ENCODE measurements around the gene EEFSEC. TPM values are rescaled to one million over a fixed set of nuclear protein-coding genes. Genes with fewer than 3 reads are reported as not detected.

Gene EEFSEC
- total RNA-seq, 2 experiments from 2014 or later: 17.7 to 25.3 TPM

DNA sequence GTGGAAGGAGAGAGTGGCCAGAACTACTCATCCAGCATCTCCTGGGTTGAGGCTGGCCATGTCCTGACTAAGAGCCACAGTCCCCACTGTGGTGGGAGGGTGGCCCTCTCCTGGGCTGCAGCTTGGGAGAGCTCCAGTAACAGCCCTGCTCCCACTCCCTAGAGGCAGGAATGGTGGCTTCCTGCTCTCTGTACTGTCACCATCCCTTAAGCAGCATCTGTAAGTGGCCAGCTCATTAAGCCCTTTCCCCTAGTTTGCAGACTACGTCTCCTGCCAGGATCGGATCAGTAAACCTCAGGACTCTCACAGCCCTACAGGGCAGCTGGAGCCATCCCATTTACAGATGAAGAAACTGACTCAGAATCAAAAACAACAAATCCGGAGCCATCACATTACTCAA is 282.9 kb downstream of the EEFSEC start:
- Histone ChIP-seq H3K27ac (ENCODE audit: low read depth, low read length, poor library complexity, severe bottlenecking) (no peak overlapping the region), H3K79me2 (ENCODE audit: insufficient read depth, low read depth, low read length) (no peaks in the 10 kb centered on the region), H3K9me2 (ENCODE audit: insufficient read depth, low read length) (no peaks in the 10 kb centered on the region), H3K4me3 (ENCODE audit: low read depth, low read length, poor library complexity, severe bottlenecking) (no peak overlapping the region), H4K20me1 (ENCODE audit: insufficient read depth, low read length) (no peaks in the 10 kb centered on the region), H3K36me3 (ENCODE audit: insufficient read depth, low read length) (no peaks in the 10 kb centered on the region), H2AFZ (ENCODE audit: low read length) (no peak overlapping the region), H3K9me3 (ENCODE audit: low read length) (no peaks in the 10 kb centered on the region), H3K4me2 (ENCODE audit: low read length) (no peak overlapping the region), H3K4me1 (ENCODE audit: insufficient read depth, low read length, poor library complexity, severe bottlenecking) (no peaks in the 10 kb centered on the region)
- BruUV-seq (replicated peaks): no TSS peak
- CTCF ChIA-PET (ENCODE audit: unreplicated experiment): no interaction called here
- POLR2A ChIA-PET: no interaction called here
- DNase-seq (ENCODE audit: low spot score): no peak
- TF ChIP-seq, protein P1, sequence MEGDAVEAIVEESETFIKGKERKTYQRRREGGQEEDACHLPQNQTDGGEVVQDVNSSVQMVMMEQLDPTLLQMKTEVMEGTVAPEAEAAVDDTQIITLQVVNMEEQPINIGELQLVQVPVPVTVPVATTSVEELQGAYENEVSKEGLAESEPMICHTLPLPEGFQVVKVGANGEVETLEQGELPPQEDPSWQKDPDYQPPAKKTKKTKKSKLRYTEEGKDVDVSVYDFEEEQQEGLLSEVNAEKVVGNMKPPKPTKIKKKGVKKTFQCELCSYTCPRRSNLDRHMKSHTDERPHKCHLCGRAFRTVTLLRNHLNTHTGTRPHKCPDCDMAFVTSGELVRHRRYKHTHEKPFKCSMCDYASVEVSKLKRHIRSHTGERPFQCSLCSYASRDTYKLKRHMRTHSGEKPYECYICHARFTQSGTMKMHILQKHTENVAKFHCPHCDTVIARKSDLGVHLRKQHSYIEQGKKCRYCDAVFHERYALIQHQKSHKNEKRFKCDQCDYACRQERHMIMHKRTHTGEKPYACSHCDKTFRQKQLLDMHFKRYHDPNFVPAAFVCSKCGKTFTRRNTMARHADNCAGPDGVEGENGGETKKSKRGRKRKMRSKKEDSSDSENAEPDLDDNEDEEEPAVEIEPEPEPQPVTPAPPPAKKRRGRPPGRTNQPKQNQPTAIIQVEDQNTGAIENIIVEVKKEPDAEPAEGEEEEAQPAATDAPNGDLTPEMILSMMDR (conservative IDR thresholded peaks at IDR 0.05; ENCODE audit: low read length): no peak
- TF ChIP-seq EZH2phosphoT487 (IDR thresholded peaks at IDR 0.05; ENCODE audit: borderline replicate concordance, low read depth, low read length): no peak
- intact Hi-C loops (cut with micrococcal nuclease; ENCODE audit: unreplicated experiment): no loop called here

DNA sequence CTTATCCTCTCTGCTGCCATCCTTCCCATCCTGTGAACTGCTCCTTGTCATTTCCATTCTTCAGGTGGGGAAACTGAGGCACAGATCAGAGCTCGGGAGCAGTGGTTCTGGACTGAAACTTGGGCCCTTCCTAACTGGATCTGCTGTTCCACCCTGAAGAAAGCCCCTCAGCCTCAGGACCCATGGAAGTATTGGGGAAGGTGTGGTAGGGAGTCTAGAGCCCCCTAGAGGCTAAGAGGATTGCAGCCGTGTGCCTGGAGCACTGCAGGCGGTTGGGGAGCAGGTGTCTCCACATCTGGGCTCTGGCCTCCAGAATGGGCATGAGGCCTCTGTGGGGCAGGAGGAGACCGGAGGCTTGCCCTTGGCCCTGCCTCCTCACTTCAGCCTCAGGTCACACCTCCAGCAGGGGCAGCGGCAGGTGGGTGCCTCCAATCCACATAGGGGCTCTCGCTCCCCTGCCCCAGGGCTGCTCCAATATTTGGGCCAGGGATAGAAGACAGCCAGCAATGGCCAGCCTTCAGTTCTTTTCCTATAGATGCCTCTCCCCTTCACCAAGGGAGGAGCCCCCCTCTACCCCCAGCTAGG is 285.3 kb downstream of the EEFSEC start:
- H2AFZ ChIP-seq (ENCODE audit: low read length): no peak overlapping the region
- intact Hi-C loops (cut with micrococcal nuclease; ENCODE audit: unreplicated experiment): no loop called here
- H3K4me3 ChIP-seq (ENCODE audit: low read depth, low read length, poor library complexity, severe bottlenecking): no peak overlapping the region
- H3K9me2 ChIP-seq (ENCODE audit: insufficient read depth, low read length): no peaks in the 10 kb centered on the region
- no peaks in the 10 kb centered on the region for H4K20me1 ChIP-seq (ENCODE audit: insufficient read depth, low read length)
- H3K36me3 ChIP-seq (ENCODE audit: insufficient read depth, low read length): no peaks in the 10 kb centered on the region
- no peak overlapping the region for H3K4me2 ChIP-seq (ENCODE audit: low read length)
- no peak for TF ChIP-seq EZH2phosphoT487 (IDR thresholded peaks at IDR 0.05; ENCODE audit: borderline replicate concordance, low read depth, low read length)
- TF ChIP-seq, protein P1 (conservative IDR thresholded peaks at IDR 0.05; ENCODE audit: low read length): peak; percentile 77
- no peak overlapping the region for H3K27ac ChIP-seq (ENCODE audit: low read depth, low read length, poor library complexity, severe bottlenecking)
- no peaks in the 10 kb centered on the region for H3K9me3 ChIP-seq (ENCODE audit: low read length)
- POLR2A ChIA-PET: no interaction called here
- no TSS peak for BruUV-seq (replicated peaks)
- peak; percentile 22 for DNase-seq (ENCODE audit: low spot score)
- H3K79me2 ChIP-seq (ENCODE audit: insufficient read depth, low read depth, low read length): no peaks in the 10 kb centered on the region
- no peaks in the 10 kb centered on the region for H3K4me1 ChIP-seq (ENCODE audit: insufficient read depth, low read length, poor library complexity, severe bottlenecking)
- CTCF ChIA-PET (ENCODE audit: unreplicated experiment): no interaction called here

DNA sequence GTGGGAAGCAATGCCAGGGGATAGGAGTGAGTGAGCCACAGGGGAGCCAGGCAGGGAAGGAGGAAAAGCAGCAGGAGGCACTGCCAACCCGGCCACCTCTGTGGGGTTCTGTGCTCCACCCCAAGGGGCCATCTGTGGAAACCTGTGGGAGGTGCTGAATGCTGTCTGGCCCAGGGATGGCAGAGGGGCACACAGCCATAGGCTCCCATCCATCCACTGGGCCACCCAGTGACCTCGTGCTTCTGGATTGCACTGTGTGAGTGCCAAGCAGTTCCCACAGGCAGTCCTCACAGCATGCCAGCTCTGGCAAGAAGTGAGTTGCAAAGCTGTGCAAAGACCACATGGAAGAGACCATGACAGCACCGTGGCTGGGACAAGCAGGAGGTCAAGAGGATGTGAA is 285.9 kb downstream of the EEFSEC start:
- H4K20me1 ChIP-seq (ENCODE audit: insufficient read depth, low read length): no peaks in the 10 kb centered on the region
- H3K4me3 ChIP-seq (ENCODE audit: low read depth, low read length, poor library complexity, severe bottlenecking): no peak overlapping the region
- no peak overlapping the region for H3K27ac ChIP-seq (ENCODE audit: low read depth, low read length, poor library complexity, severe bottlenecking)
- H3K79me2 ChIP-seq (ENCODE audit: insufficient read depth, low read depth, low read length): no peaks in the 10 kb centered on the region
- ChIA-PET CTCF (ENCODE audit: unreplicated experiment) (no interaction called here), POLR2A (no interaction called here)
- intact Hi-C loops (cut with micrococcal nuclease; ENCODE audit: unreplicated experiment): no loop called here
- H3K36me3 ChIP-seq (ENCODE audit: insufficient read depth, low read length): no peaks in the 10 kb centered on the region
- no TSS peak for BruUV-seq (replicated peaks)
- H3K9me2 ChIP-seq (ENCODE audit: insufficient read depth, low read length): no peaks in the 10 kb centered on the region
- H3K4me1 ChIP-seq (ENCODE audit: insufficient read depth, low read length, poor library complexity, severe bottlenecking): no peaks in the 10 kb centered on the region
- no peak overlapping the region for H3K4me2 ChIP-seq (ENCODE audit: low read length)
- H2AFZ ChIP-seq (ENCODE audit: low read length): no peak overlapping the region
- DNase-seq (ENCODE audit: low spot score): no peak
- TF ChIP-seq, protein P1 (conservative IDR thresholded peaks at IDR 0.05; ENCODE audit: low read length): no peak
- no peak for TF ChIP-seq EZH2phosphoT487 (IDR thresholded peaks at IDR 0.05; ENCODE audit: borderline replicate concordance, low read depth, low read length)
- H3K9me3 ChIP-seq (ENCODE audit: low read length): no peaks in the 10 kb centered on the region

Data from OCI-LY7 (cell line).